CD14-positive monocyte (primary cell): ENCODE data around the gene CWC27. TPM values are rescaled to one million over a fixed set of nuclear protein-coding genes. Genes with fewer than 3 reads are reported as not detected.

ENCODE experiments used
- DNase-seq, 3 donors: peaks; one replicate each; pipeline ENCODE4 v3.0.0-alpha.2; 2011 to 2022
- H2AFZ ChIP-seq: 2 replicates; pipeline ENCODE4 v1.6.0; 2012; ENCODE audit warnings: mild to moderate bottlenecking, low read depth, low read length, inconsistent platforms; ENCODE audit not compliant: insufficient read depth, poor library complexity, severe bottlenecking
- H3K27ac ChIP-seq, 2 donors: 1 replicate in 1 of 2; 2 replicates in 1 of 2; pipeline ENCODE4 v1.5.1; 2012 to 2013; ENCODE audit warnings: low read length in 2 of 2, control low read depth in 1 of 2, inconsistent platforms in 1 of 2, low read depth in 1 of 2, mild to moderate bottlenecking in 1 of 2
- H3K27me3 ChIP-seq, 2 donors: one replicate each; pipeline versions ENCODE4 v1.6.0 to v1.6.1; 2011 to 2013; ENCODE audit warnings: low read length in 2 of 2; ENCODE audit not compliant: control insufficient read depth in 2 of 2, insufficient read depth in 2 of 2
- H3K36me3 ChIP-seq, 2 donors: replicated peaks in 1 of 2; 1 replicate in 1 of 2; 2 replicates in 1 of 2; pipeline versions ENCODE4 v1.5.1 to v1.6.1; 2012 to 2013; ENCODE audit warnings: low read length in 2 of 2, control low read depth in 1 of 2, inconsistent platforms in 1 of 2, mild to moderate bottlenecking in 1 of 2; ENCODE audit not compliant: insufficient read depth in 2 of 2, control insufficient read depth in 1 of 2
- H3K4me1 ChIP-seq, 2 donors: 1 replicate in 1 of 2; 2 replicates in 1 of 2; pipeline versions ENCODE4 v1.5.1 to v1.6.1; 2012 to 2013; ENCODE audit warnings: low read length in 2 of 2, control low read depth in 1 of 2, inconsistent platforms in 1 of 2, mild to moderate bottlenecking in 1 of 2, moderate library complexity in 1 of 2; ENCODE audit not compliant: insufficient read depth in 2 of 2, control insufficient read depth in 1 of 2
- H3K4me2 ChIP-seq: replicated peaks from 2 replicates; pipeline ENCODE3; 2012; ENCODE audit warnings: low read length, moderate library complexity, mild to moderate bottlenecking; ENCODE audit not compliant: poor library complexity, severe bottlenecking; ENCODE audit errors: extremely low read depth
- H3K4me3 ChIP-seq, 3 experiments: fragments of 200-600 bp in 1 of 3; sonication (generic) in 1 of 3; replicated peaks in 1 of 3; 1 replicate in 2 of 3; 2 replicates in 1 of 3; pipeline ENCODE4 v1.5.1; 2011 to 2013; ENCODE audit warnings: low read length in 3 of 3, mild to moderate bottlenecking in 3 of 3, control low read depth in 2 of 3, low read depth in 2 of 3, inconsistent platforms in 1 of 3, moderate library complexity in 1 of 3
- H3K79me2 ChIP-seq: 2 replicates; pipeline ENCODE4 v1.6.0; 2012; ENCODE audit warnings: mild to moderate bottlenecking, control low read depth, inconsistent platforms, low read length, moderate library complexity; ENCODE audit not compliant: insufficient read depth
- H3K9ac ChIP-seq: 2 replicates; pipeline ENCODE4 v1.6.0; 2017; ENCODE audit warnings: low read length, mild to moderate bottlenecking; ENCODE audit not compliant: insufficient read depth, poor library complexity, severe bottlenecking
- H3K9me3 ChIP-seq, 2 donors: replicated peaks in 1 of 2; 1 replicate in 1 of 2; 2 replicates in 1 of 2; pipeline versions ENCODE4 v1.5.1 to v1.6.1; 2012 to 2013; ENCODE audit warnings: low read length in 2 of 2, control low read depth in 1 of 2; ENCODE audit not compliant: control insufficient read depth in 1 of 2, insufficient read depth in 1 of 2
- H4K20me1 ChIP-seq: 2 replicates; pipeline ENCODE4 v1.6.0; 2012; ENCODE audit warnings: mild to moderate bottlenecking, low read length, control low read depth, moderate library complexity; ENCODE audit not compliant: insufficient read depth
- H3K27ac Mint-ChIP-seq, 7 donors: one replicate each; pipeline ENCODE4 v1.8.0; 2020; ENCODE audit warnings: mild to moderate bottlenecking in 7 of 7, mixed read lengths in 7 of 7, moderate library complexity in 6 of 7, inconsistent platforms in 2 of 7
- H3K27me3 Mint-ChIP-seq, 3 donors: one replicate each; pipeline ENCODE4 v1.8.0; 2021 to 2022; ENCODE audit warnings: low read depth in 3 of 3, mild to moderate bottlenecking in 3 of 3, mixed read lengths in 3 of 3, moderate library complexity in 3 of 3, inconsistent platforms in 1 of 3
- H3K36me3 Mint-ChIP-seq, 2 donors: one replicate each; pipeline ENCODE4 v1.8.0; 2020; ENCODE audit warnings: mixed read lengths in 2 of 2, inconsistent platforms in 1 of 2, mild to moderate bottlenecking in 1 of 2
- H3K4me1 Mint-ChIP-seq: one replicate; pipeline ENCODE4 v1.8.0; 2020; ENCODE audit warnings: mild to moderate bottlenecking, mixed read lengths
- H3K4me3 Mint-ChIP-seq, 2 donors: one replicate each; pipeline ENCODE4 v1.8.0; 2020; ENCODE audit warnings: mild to moderate bottlenecking in 2 of 2, mixed read lengths in 2 of 2, moderate library complexity in 1 of 2
- H3K9me3 Mint-ChIP-seq, 7 donors: one replicate each; pipeline ENCODE4 v1.8.0; 2020 to 2022; ENCODE audit warnings: mixed read lengths in 7 of 7, mild to moderate bottlenecking in 6 of 7, moderate library complexity in 6 of 7, inconsistent platforms in 2 of 7
- CTCF ChIP-seq: fragments of 200-600 bp; IDR thresholded peaks from one replicate; pipeline ENCODE4 v1.8.0; 2022; ENCODE audit warnings: antibody characterized with exemption, mild to moderate bottlenecking
- intact Hi-C, 2 donors: fragments of 100-400 bp; cut with micrococcal nuclease; formaldehyde crosslinking; loops; one replicate each; pipeline versions ENCODE4 v1.15.0 to v1.15.1; 2023
- polyA plus RNA-seq, 3 donors: library from polyadenylated mRNA; depleted of rRNA in 1 of 3; unstranded in 2 of 3; stranded (reverse) in 1 of 3; fragments of 300-500 nt in 2 of 3; fragments of >200 nt in 1 of 3; fragmentation: Illumina TruSeq in 2 of 3; gene quantifications; 1 replicate in 2 of 3; 2 replicates in 1 of 3; pipeline ENCODE4 v1.2.3, GENCODE V29; 2012 to 2021

CWC27 gene
- polyA plus RNA-seq, 3 donors: 6.6 to 18.9 (median 14.5) TPM

GRCh38 chr5:64873441-64873840 is 104.7 kb downstream of the CWC27 start:
- no peak overlapping the region for H3K27ac Mint-ChIP-seq
- intact Hi-C loops: no loop called here

GRCh38 chr5:64874753-64875152 is 106.0 kb downstream of the CWC27 start:
- Mint-ChIP-seq H3K4me1 (no peaks in the 10 kb centered on the region), H3K27me3 (no peaks in the 10 kb centered on the region), H3K9me3 (peaks cover 0 to 3% (median 0%) of the 10 kb centered on the region in 7 donors), H3K27ac (no peak overlapping the region), H3K36me3 (peaks cover 4 to 13% of the 10 kb centered on the region in 2 donors), H3K4me3 (no peak overlapping the region)
- H3K27me3 ChIP-seq: no peaks in the 10 kb centered on the region
- H3K9me3 ChIP-seq: no peaks in the 10 kb centered on the region
- DNase-seq: no peak
- H3K79me2 ChIP-seq: no peaks in the 10 kb centered on the region
- H2AFZ ChIP-seq: no peak overlapping the region
- no peak overlapping the region for H3K4me3 ChIP-seq
- H3K4me1 ChIP-seq: no peaks in the 10 kb centered on the region
- no peak for TF ChIP-seq CTCF
- no peak overlapping the region for H3K27ac ChIP-seq
- H3K4me2 ChIP-seq: no peak overlapping the region
- intact Hi-C loops: no loop called here
- H3K9ac ChIP-seq: no peak overlapping the region
- no peaks in the 10 kb centered on the region for H3K36me3 ChIP-seq
- no peaks in the 10 kb centered on the region for H4K20me1 ChIP-seq

More at GRCh38 chr5:64873441-64873840, 104.7 kb downstream of the CWC27 start:
- H3K9me3 Mint-ChIP-seq: peaks cover 0 to 3% (median 0%) of the 10 kb centered on the region in 7 donors
- no peak overlapping the region for H3K4me2 ChIP-seq
- H3K36me3 ChIP-seq: no peaks in the 10 kb centered on the region
- H3K36me3 Mint-ChIP-seq: peaks cover 4 to 13% of the 10 kb centered on the region in 2 donors
- no peak for DNase-seq
- H3K9me3 ChIP-seq: no peaks in the 10 kb centered on the region
- H2AFZ ChIP-seq: no peak overlapping the region
- H3K27me3 Mint-ChIP-seq: no peaks in the 10 kb centered on the region
- H3K4me3 Mint-ChIP-seq: no peak overlapping the region
- H3K79me2 ChIP-seq: no peaks in the 10 kb centered on the region
- no peaks in the 10 kb centered on the region for H3K4me1 Mint-ChIP-seq
- no peak for TF ChIP-seq CTCF
- H3K27me3 ChIP-seq: no peaks in the 10 kb centered on the region
- no peaks in the 10 kb centered on the region for H4K20me1 ChIP-seq
- no peak overlapping the region for H3K4me3 ChIP-seq
- no peak overlapping the region for H3K27ac ChIP-seq
- H3K9ac ChIP-seq: no peak overlapping the region
- H3K4me1 ChIP-seq: no peaks in the 10 kb centered on the region
